ENCODE results near the gene BCL7B.
"Not testable (repeated sequence)": the region's sequence is repeated elsewhere in the genome, so short reads cannot be mapped to it uniquely, and the experiment has no call there.

The BCL7B gene

DNA sequence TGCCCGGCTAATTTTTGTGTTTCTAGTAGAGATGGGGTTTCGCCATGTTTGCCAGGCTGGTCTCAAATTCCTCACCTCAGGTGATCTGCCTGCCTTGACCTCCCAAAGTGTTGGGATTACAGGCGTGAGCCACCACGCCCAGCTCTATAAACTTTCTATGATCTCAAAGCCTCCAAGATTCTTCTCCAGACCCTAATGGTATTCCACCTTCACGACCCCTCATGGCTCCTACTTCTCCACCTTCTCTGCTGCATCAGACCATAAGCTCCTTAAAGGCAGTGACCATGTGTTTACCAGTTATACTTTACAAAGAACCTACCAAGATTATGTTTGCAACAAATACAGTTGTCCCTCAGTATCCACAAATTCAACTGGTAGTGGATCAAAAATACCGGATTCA is 25.3 kb downstream of the BCL7B start:
- DNase-seq: no peak

DNA sequence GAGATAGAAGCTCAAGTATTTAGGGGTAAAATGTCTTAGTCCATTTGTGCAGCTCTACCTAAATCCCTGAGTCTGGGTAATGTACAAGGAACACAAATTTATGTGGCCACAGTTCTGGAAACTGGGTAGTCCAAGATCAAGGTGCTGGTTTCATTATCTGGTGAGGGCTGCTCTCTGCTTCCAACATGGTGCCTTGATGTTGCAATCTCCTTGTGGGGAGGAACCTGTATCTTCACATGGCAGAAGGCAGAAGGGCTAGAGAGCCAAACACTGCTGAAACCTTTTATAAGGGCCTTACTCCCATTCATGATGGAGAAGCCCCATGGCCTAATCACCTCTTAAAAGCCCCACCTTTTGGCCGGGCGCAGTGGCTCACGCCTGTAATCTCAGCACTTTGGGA is 26.7 kb downstream of the BCL7B start:
- DNase-seq: no peak

DNA sequence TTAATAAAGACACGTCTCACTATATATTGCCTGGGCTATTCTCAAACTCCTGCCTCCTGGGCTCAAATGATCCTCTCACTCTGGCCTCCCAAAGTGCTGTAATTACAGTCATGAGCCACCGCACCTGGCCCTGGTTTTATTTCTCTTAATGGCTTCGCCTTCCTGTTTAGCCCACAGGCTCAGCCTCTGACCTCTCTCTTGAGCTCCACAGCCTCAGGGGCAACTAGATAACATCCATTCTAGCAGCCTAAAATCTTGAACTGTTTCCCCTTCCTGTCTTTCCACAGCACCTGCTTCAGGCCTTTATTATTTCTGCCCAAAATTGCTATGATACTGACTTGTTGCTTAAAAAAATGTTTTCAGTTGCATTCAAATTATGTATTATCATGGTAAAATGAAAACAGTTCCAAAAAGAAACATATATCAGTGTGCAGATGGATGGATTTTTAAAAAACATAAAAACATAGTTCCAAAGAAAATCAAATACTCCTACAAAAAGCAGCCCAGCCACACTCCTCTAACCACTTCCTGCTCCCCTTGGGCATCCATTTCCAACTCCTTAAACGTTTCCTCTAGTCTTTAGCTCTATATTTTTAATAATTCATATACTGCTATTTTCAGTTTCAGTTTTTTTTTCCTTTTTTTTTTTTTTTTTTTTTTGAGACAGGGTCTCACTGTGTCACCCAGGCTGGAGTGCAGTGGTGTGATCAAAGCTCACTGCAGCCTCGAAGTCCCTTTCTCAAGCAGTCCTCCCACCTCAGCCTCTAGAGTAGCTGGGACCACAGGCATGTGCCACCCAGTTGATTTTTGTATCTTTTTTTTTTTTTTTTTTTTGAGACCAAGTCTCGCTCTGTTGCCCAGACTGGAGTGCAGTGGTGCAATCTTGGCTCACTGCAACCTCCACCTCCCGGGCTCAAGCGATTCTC is 30.3 kb downstream of the BCL7B start:
- peak; percentile 49 for DNase-seq

DNA sequence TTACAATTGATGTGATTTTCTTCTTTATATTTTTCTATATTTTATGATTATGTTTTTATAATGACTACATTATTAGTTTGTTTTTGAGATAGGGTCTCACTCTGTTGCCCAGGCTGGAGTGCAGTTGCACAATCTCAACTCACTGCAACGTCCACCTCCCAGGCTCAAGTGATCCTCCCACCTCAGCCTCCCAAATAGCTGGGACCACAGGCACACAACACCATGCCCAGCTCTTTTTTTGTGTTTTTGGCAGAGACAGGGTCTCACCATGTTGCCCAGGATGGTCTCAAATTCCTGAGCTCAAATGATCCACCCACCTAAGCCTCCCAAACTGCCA is 31.4 kb downstream of the BCL7B start:
- not testable (repeated sequence) for DNase-seq

DNA sequence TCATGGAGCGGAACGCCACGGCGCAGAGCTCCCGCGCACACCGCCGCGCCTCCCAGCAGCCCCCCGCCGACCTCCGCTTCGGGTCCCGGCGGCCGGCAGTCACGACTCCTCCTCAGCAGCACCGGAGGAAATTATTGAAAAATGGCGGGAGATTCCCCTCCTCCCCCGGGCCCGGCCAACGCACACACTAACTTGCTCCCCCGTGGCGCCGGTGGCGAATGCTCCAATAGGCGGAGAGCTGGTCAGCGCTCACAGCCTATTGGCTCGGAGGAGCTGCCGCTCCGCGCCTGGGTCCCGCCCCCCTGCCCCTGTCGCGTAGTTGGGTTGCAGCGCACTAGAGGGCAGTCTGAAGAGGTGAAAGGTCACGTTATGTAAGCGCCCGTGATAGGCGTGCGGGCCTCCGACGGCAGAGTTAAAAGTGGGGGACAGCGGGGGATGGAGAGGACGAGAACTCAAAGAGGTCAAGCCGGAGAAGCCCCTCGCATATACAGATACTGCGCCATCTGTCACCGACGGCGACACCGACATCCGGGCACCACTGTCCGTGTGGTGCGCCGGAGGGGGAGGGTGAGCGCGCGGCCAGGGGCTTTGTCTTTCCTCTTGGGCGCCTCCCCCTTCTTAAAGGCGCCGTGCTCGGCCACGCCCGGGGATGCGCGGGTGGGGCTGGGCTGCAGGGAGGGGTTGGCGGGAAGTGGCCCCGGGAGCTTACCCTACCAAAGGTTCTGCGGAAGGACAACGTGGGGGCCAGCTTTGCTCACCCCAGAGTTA is 35.2 kb downstream of the BCL7B start, which contains the start of gene BAZ1B:
TSS of gene BAZ1B (minus strand) at position 189 of the 768 bp plus-strand sequence. CDS start 360 bp downstream, outside the sequence.
- peak; percentile 96 for DNase-seq

DNA sequence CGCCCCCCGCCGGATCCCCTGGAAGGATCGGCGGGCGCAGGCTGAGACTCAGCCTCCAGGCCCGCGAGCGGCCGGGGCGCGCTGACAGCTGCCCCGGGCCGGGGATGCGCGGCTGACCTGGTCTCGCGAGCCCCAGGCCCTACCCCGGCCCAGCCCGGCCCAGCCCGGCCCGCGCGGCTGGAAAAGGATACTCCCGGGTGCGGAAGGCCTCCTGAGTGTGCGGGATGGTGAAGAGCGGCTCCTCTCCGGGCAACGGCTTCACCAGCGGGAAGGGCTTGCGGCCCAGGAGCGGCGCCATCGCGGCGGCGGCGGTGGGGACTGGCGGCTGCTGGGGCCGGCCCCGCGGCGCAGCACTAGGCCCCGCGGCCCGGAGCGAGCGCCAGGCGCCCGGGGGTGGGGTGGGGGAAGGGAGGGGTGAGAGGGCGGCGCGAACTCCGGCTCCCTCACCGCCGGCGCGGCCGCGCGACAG is 35.8 kb downstream of the BCL7B start:
- no peak for DNase-seq

DNA sequence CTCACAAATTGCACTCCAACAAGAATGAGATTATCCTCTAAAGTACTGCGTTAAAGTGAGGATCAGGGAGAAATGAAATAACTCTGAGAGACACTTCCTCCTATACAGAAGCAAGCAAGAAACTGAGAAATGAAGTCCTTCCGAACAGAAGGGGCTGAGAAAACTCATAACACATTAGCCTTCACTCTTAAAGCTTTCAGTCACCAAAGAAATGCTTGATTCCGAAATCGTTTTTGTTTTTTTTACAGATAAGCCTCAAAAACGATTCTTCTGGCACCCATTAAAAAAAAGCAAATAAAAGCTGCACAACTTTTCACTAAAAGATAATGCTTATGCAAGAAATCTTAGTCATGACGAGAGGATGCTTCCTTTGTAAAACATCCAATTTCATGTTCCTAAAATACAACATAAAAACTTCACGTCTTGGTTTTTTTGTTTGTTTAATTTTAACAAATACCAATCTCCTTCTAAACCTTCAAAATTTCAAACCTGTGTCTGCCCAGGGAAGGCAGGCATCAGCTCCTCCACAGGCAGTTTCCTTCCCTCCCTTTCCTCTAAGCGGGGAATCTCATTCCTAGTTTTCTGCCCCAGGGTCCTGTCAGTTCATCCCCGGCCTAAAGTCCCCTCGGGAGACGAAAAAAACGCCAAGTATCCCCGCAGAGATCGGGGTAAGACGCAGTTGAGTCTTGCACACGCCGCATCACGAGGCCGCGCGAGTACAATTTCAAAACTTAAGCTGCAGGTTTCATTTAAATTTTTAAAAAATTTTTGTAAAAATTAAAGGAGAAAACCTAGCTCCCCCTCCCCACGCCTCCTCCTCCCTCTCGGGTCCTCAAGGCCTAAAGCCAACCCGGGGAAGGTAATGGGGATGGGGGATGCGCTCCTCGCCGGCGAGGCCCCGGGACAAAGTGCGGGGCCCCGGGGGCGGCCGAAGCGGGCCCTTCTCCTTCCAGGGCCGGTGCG is 36.5 kb downstream of the BCL7B start:
- no peak for DNase-seq

DNA sequence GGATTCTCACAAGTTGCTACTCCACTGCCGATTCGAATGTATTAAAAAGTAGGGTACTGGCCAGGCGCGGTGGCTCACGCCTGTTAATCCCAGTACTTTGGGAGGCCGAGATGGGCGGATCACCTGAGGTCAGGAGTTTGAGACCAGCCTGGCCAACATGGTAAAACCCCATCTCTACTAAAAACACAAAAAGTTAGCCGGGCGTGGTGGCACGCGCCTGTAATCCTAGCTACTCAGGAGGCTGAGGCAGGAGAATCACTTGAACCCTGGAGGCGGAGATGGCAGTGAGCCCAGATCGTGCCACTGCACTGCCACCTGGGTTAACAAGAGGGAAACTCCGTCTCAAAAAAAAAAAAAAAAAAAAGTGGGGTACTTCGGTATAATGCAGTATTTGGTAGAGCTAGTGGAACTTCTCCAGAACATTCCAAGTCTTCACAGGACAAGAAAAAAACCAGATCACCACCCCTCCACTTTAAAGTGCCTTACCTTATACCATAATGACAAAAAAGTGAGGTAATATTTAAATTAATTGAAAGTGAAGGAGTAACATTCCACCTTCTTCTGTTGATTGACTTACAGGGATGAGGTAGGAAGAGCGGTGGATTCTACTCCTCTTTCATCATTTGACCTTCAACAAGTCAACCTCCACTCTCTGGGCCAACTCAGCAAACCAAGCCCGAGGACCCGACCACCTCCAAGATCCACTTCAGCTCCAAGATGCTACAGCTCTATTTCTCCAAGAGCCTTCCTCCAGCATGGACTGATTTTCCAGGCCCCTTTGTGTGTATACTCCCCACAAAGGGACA is 37.4 kb downstream of the BCL7B start:
- no peak for DNase-seq

DNA sequence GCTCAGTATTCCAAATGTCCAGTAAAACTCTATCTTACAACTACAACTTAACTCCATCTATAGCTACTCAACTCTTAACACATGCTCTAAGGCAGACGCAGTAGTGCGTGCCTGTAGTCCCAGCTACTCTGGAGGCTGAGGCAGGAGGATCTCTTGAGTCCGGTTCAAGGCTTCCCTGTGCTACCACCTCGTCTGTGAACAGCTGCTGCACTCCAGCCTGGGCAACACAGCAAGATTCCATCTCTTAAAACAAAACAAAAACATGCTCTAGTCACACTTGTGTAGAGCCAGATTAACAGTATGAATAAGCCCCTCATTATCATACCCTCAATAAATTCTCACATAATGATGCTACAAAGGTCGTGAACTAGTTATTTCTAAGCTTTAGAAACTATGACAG is 39.0 kb downstream of the BCL7B start:
- no peak for DNase-seq

DNA sequence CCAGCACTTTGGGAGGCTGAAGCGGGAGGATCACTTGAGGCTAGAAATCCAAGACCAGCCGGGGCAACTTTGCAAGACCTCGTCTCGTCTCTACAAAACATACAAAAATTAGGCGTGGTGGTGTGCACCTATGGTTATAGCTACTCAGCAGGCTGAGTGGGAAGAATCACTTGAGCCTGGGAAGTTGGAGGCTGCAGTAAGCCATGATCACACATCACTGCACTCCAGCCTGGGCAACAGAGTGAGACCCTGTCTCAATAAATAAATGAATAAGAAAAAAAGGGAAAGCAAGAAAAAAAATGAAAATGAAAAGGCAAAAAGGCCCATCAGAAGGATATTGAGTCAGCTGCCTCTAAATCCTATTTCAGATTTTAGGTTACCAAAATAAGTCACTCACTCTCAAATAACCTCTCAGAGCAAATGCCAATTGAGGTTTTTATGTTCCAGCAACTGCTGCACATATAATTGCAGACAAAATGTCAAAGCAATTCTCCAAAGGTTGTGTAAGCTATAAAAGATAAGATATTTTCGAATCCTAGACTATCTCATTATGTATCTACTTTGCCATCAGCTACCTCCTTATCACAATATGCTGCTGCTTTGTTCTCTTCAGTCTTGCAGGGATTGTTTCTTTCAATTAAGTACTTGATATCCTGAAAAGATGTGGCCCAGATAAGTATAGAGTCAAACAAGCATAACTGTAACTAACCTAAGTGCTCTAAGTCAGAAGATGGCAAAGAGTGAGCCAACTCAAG is 40.1 kb downstream of the BCL7B start:
- DNase-seq: no peak

DNA sequence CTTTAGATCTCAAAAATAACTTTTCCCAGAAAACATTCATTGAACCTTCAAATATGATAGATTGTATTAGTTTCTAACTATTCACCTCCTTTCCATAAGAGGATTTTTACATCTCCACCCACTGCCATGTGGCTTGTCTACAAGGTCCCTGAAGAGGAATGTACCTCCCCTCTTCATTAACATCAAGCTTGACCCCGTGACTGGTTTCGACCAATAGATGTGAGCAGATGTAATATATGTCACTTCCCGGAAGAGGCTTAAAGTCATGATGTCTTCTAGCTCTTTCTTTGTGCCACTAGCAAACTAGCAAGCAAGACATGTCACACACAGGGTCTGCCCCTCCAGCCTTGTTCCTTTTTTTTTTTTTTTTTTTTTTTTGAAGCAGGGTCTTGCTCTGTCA is 42.3 kb downstream of the BCL7B start:
- no peak for DNase-seq

DNA sequence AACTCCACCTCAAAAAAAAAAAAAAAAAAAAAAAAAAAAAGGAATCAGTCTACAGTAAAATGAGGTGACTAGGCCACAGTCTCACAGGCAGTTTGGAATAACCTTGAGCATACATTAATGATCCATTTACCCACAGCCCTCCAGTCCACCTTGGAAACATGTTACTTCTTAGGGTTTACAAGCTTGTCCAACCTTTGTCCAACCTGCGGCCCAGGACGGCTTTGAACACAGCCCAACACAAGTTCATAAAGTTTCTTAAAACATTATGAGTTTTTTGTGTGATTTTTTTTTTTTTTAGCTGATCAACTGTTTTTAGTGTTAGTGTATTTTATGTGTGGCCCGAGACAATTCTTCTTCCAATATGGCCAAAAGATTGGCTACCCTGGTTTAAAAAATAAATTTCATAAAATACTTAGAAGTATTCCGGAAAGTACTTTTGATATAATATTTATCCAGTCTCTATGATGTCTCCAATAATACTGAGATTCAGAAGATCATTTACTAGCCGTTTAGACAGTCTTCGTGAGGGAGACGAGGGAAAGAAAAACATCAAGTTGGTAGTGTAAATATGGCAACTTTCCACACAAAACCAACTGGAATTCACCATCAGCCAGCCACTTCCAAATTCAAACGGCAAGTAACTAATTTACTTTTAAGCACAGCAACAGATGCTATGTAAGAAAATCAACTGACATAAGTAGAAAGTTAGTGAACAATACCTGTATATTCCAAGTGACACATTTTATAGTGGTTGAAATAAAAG is 45.3 kb downstream of the BCL7B start:
- no peak for DNase-seq

DNA sequence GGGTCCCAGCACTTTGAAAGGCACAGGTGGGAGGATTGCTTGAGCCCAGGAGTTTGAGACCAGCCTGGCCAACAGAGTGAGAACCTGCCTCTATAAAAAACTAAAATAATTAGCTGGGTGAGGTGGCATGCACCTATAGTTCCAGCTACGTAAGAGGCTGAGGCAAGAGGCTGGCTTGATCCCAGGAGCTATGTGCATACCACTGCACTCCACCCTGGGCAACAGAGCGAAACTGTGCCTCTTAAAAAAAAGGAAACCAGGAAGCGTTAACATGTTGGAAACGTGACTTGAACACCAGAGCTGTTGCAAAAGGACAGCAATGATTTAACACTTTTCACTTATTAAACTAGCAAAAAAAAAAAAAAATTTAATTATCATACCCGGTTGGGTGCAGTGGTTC is 48.0 kb downstream of the BCL7B start:
- DNase-seq: no peak

DNA sequence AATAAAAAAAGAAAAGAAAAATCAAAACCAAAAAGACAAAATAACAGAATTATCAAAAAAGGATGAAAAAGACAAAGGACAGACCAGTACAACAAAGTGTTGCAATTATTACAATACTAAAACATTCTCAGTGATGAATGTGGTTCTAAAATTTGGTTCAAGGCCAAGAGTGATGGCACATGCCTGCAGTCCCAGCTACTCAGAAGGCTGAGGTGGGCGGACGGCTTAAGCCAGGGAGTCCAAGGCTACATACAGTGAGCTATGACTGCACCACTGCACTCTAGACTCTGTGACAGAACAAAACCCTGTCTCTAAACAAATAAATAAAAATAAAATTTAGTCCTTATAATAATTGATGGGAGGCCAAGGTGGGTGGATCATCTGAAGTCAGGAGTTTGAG is 49.9 kb downstream of the BCL7B start:
- DNase-seq: no peak

DNA sequence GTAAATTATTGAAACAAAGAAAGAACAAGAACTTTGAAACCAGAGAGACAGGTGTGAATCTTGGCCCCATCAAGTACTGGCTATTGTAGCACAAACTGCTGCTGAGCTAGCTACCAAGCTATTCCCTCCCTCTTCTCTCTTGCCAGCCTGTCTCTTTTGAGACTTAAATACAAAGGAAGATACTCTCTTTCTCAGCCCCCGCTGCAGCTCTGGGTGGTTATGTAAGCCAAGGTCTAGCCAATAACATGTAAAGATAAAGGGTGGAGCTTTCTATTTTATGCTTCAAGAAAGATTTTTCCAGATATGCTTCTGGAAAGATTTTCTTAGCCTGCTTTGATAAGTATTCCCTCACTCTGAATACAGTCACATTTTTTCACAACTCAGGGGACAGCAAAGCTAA is 52.6 kb downstream of the BCL7B start:
- DNase-seq: no peak

DNA sequence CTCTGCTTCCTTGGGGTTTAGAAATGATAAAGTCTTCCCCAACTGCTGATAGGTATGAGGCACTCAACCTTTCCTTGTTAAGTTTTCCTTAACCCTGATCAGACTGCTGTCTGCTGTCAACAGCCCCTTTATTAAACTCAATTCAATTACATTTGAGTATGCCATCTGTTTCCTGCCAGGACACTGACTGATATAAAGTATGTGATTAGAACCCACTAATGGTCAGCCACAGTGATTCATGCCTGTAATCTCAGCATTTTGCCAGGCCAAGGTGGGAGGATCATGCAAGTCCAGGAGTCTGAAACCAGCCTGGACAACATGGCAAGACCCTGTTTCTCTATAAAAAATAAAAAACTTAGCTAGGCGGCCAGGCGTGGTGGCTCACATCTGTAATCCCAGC is 53.5 kb downstream of the BCL7B start:
- DNase-seq: no peak

DNA sequence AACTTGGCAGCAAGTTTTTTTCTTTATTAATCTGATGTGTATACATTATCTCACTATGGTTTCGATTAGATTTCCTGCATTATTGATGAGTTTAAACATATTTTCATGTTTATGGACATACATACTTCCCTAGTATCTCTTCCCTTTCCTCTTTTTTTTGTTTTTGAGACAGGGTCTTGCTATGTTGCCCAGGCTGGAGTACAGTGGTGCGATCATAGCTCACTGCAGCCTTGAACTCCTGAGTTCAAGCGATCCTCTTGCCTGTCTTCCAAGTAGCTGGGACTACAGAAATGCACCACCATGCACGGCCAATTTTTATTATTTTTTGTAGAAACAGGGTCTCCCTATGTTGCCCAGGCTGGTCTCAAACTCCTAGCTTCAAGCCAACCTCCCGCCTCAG is 54.3 kb downstream of the BCL7B start:
- no peak for DNase-seq

DNA sequence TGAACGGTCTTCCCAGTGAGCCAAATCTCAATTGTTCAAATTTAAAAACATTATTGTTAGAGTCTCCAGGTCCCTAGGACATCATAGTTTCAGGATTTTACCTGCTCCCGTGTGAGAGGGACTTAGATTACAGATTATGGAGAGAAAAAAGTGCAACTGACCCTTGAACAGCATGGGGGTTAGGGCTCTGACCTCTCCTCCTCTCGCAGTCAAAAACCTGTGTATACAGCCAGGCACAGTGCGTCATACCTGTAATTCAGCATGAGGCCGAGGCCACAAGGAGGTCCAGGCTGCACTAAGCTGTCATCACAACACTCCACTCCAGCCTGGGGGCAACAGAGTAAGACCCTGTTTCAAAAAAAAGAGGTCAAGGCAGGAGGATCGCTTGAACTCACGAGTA is 60.9 kb downstream of the BCL7B start:
- no peak for DNase-seq

DNA sequence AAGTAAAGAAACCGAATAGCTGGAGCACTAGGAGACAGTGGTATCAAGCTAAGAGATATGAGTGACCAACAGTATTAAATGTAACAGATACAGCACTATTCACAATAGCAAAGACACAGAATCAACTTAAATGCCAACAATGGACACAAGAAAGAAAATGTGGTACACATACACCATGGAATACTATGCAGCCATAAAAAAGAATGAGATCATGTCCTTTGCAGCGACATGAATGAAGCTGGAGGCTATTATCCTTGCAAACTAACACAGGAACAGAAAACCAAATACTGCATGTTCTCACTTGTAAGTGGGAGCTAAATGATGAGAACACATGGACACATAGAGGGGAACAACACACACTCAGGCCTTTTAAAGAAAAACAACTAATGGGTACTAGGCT is 62.0 kb downstream of the BCL7B start:
- not testable (repeated sequence) for DNase-seq

DNA sequence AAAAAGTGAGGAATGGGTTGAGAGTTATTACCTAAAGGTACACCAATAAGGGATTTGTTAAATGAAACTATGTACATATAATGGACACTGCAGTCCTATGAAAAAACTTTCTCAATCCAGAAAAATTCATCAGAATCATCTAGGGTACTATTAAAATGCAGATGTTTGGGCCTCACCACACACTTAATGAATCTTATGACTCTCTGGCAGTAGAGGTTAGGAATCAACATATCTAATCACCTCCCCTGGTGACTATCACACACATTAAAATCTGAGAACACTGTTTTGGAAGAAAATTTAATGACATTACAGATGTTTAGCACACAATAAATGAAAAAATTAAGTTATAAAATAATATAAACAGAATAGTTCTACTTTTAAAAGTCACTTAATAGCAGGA is 67.5 kb downstream of the BCL7B start:
- no peak for DNase-seq
